HL-60 (cell line): Measurements from ENCODE around the gene PFDN2.

ENCODE experiments used
- DNase-seq, 2 experiments: peaks; one replicate each; pipeline ENCODE4 v3.0.0-alpha.2; 2010 to 2020; ENCODE audit warnings: low read depth in 1 of 2, low spot score in 1 of 2
- H3K27ac ChIP-seq: fragments of 250-450 bp; sonication (Bioruptor Pico); replicated peaks from 2 replicates; pipeline ENCODE4 v1.5.1; 2020; ENCODE audit warnings: mild to moderate bottlenecking, moderate library complexity
- H3K27me3 ChIP-seq: fragments of 250-450 bp; sonication (Bioruptor Pico); 2 replicates; pipeline ENCODE4 v1.5.1; 2021; ENCODE audit warnings: mild to moderate bottlenecking, moderate library complexity; ENCODE audit not compliant: insufficient read depth, poor library complexity, severe bottlenecking
- H3K4me3 ChIP-seq: replicated peaks from 2 replicates; pipeline ENCODE4 v1.5.1; 2011; ENCODE audit warnings: mild to moderate bottlenecking, control low read depth, low read length; ENCODE audit not compliant: insufficient read depth
- CTCF ChIP-seq: IDR thresholded peaks from one replicate; pipeline ENCODE4 v1.5.1; 2011; ENCODE audit warnings: low read length, control low read depth, inconsistent platforms; ENCODE audit not compliant: insufficient read depth
- GABPA ChIP-seq: IDR thresholded peaks from 2 replicates; pipeline ENCODE4 v1.6.1; 2012; ENCODE audit warnings: low read depth
- POLR2AphosphoS5 ChIP-seq: IDR thresholded peaks from 2 replicates; pipeline ENCODE4 v1.6.1; 2012; ENCODE audit warnings: low read depth
- REST ChIP-seq: IDR thresholded peaks from 2 replicates; pipeline ENCODE4 v1.6.1; 2012; ENCODE audit warnings: low read depth; ENCODE audit not compliant: insufficient replicate concordance
- SPI1 ChIP-seq: IDR thresholded peaks from 2 replicates; pipeline ENCODE4 v1.6.1; 2012; ENCODE audit warnings: low read depth, mild to moderate bottlenecking, borderline replicate concordance

PFDN2 gene

GRCh38 chr1:161070761-161071160 is 47.1 kb downstream of the PFDN2 start:
- Histone ChIP-seq H3K4me3 (no peak overlapping the region), H3K27me3 (no peaks in the 10 kb centered on the region), H3K27ac (peak overlapping the region; percentile 95)
- DNase-seq: no peak
- no peak for TF ChIP-seq CTCF
- no peak for TF ChIP-seq GABPA
- TF ChIP-seq REST: no peak
- no peak for TF ChIP-seq SPI1

- peak; percentile 98 to 99 for DNase-seq
Observed at GRCh38 chr1:161069731-161070270, 48.0 kb downstream of the PFDN2 start, which contains the start of gene ARHGAP30. Gene ARHGAP30, minus strand, starts transcription at chr1:161069891. Its CDS starts 267 bp downstream, at chr1:161069624.

More at GRCh38 chr1:161069731-161070270, 48.0 kb downstream of the PFDN2 start, which contains the start of gene ARHGAP30:
- H3K27me3 ChIP-seq: no peaks in the 10 kb centered on the region
- TF ChIP-seq REST: peak; percentile 16
- TF ChIP-seq POLR2AphosphoS5: peak; percentile 92
- peak; percentile 84 for TF ChIP-seq SPI1
- no peak for TF ChIP-seq CTCF
- TF ChIP-seq GABPA: peak; percentile 95
- H3K27ac ChIP-seq: peak within 1 kb of the TSS; percentile 95
- peak within 1 kb of the TSS; percentile 58 for H3K4me3 ChIP-seq
